ENCODE data around the gene KIAA1217.

The KIAA1217 gene

GRCh38 chr10:24376731-24377130 is 167.8 kb downstream of the KIAA1217 start:
- no peak for DNase-seq

GRCh38 chr10:24378126-24378920 is 169.4 kb downstream of the KIAA1217 start:
- DNase-seq, result no peak

GRCh38 chr10:24381235-24382010 is 172.5 kb downstream of the KIAA1217 start:
- DNase-seq, result no peak

- DNase-seq, result no peak
These were observed 173.1 kb downstream of the KIAA1217 start for GRCh38 chr10:24382045-24382444.

- no peak for DNase-seq
These were observed 173.6 kb downstream of the KIAA1217 start for GRCh38 chr10:24382596-24382978.

- no peak for DNase-seq
These were observed 174.2 kb downstream of the KIAA1217 start for GRCh38 chr10:24382979-24383663.

- no peak for DNase-seq
These were observed 174.8 kb downstream of the KIAA1217 start for GRCh38 chr10:24383681-24384106.

GRCh38 chr10:24384954-24385353 is 176.0 kb downstream of the KIAA1217 start:
- DNase-seq, result no peak

- no peak for DNase-seq
These were observed 176.8 kb downstream of the KIAA1217 start for GRCh38 chr10:24385776-24386175.

GRCh38 chr10:24390146-24390700 is 181.3 kb downstream of the KIAA1217 start:
- no peak for DNase-seq

- no peak for DNase-seq
These were observed 181.8 kb downstream of the KIAA1217 start for GRCh38 chr10:24390746-24391145.

- DNase-seq, result no peak
These were observed 184.3 kb downstream of the KIAA1217 start for GRCh38 chr10:24393201-24393600.

GRCh38 chr10:24394461-24395190 is 185.7 kb downstream of the KIAA1217 start:
- DNase-seq, result no peak

- no peak for DNase-seq
These were observed 187.5 kb downstream of the KIAA1217 start for GRCh38 chr10:24396396-24396795.

GRCh38 chr10:24397662-24398061 is 188.7 kb downstream of the KIAA1217 start:
- no peak for DNase-seq

GRCh38 chr10:24404567-24404966 is 195.6 kb downstream of the KIAA1217 start:
- DNase-seq, result no peak

- DNase-seq, result no peak
These were observed 196.7 kb downstream of the KIAA1217 start for GRCh38 chr10:24405635-24406034.

- DNase-seq, result no peak
These were observed 198.0 kb downstream of the KIAA1217 start for GRCh38 chr10:24406809-24407483.

GRCh38 chr10:24407928-24408327 is 199.0 kb downstream of the KIAA1217 start:
- DNase-seq, result no peak

- no peak for DNase-seq
These were observed 199.4 kb downstream of the KIAA1217 start for GRCh38 chr10:24408365-24408764.

- DNase-seq, result no peak
These were observed 205.7 kb downstream of the KIAA1217 start for GRCh38 chr10:24414597-24414996.
